ENCODE data around the gene ANKS1A.

GRCh38 chr6:34967461-34967860 lies 78.4 kb downstream of the ANKS1A start:
- TF ChIP-seq POLR2A (IDR thresholded peaks at IDR 0.05; ENCODE audit: low read length) = no peak
- no peak for TF ChIP-seq GATA1 (IDR thresholded peaks at IDR 0.05; ENCODE audit: low read depth, low read length)
